ENCODE results near the gene KLHDC4. TPM values are rescaled to one million over a fixed set of nuclear protein-coding genes. Genes with fewer than 3 reads are reported as not detected.
A peak's percentile ranks its signal among the peaks of the same experiment; 100 is the strongest.

KLHDC4 gene
- total RNA-seq, 2 experiments from 2014 or later, result 80.8 to 81.7 TPM

DNA sequence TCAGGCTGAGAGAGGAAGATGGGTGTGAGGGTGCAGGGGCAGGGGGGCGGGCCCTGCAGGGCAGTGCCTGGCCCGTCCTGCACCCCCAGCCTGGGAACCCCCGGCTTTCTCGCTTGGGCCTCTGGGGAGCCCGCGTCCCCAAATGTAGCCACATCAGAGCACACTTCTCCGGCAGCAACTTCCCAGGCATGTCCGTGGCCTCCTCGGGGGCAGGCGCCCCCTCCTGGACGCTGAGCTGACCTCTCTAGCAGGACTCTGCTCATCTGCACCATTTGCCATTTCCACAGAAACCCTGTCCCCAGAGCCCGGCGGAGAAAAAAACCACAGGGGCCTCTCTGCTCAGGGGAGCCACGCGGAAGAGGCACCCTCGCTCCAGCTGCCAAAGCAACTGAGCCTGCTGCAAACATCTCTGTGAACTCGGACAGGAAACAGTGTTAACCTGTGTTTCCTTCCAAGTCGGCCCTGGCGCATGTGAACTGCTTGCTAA is 63.4 kb downstream of the KLHDC4 start:
- Mint-ChIP-seq H3K27ac (peak overlapping the region; percentile 64), H3K4me1 (ENCODE audit: low read depth) (peaks cover 43% of the 10 kb centered on the region), H3K4me3 (no peak overlapping the region), H3K36me3 (ENCODE audit: low read depth) (peaks cover 17% of the 10 kb centered on the region), H3K9me3 (no peaks in the 10 kb centered on the region), H3K27me3 (no peaks in the 10 kb centered on the region)
- peak; percentile 74 for ATAC-seq
- ChIA-PET POLR2A (interaction anchor here (0.7 to 1.4 kb wide), 4 partner anchors 9 to 42 kb away, joined by 3 to 4 read pairs (median 4); no protein-coding TSS in a partner anchor), CTCF (interaction anchor here (0.6 to 3.1 kb wide), 7 partner anchors 10 to 285 kb away, joined by 3 to 13 read pairs (median 5); no protein-coding TSS in a partner anchor)
- intact Hi-C loops (cut with micrococcal nuclease), result no loop called here
- peak; percentile 70 for DNase-seq
- TF ChIP-seq, protein P1, sequence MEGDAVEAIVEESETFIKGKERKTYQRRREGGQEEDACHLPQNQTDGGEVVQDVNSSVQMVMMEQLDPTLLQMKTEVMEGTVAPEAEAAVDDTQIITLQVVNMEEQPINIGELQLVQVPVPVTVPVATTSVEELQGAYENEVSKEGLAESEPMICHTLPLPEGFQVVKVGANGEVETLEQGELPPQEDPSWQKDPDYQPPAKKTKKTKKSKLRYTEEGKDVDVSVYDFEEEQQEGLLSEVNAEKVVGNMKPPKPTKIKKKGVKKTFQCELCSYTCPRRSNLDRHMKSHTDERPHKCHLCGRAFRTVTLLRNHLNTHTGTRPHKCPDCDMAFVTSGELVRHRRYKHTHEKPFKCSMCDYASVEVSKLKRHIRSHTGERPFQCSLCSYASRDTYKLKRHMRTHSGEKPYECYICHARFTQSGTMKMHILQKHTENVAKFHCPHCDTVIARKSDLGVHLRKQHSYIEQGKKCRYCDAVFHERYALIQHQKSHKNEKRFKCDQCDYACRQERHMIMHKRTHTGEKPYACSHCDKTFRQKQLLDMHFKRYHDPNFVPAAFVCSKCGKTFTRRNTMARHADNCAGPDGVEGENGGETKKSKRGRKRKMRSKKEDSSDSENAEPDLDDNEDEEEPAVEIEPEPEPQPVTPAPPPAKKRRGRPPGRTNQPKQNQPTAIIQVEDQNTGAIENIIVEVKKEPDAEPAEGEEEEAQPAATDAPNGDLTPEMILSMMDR (IDR thresholded peaks at IDR 0.05), result peak; percentile 35

DNA sequence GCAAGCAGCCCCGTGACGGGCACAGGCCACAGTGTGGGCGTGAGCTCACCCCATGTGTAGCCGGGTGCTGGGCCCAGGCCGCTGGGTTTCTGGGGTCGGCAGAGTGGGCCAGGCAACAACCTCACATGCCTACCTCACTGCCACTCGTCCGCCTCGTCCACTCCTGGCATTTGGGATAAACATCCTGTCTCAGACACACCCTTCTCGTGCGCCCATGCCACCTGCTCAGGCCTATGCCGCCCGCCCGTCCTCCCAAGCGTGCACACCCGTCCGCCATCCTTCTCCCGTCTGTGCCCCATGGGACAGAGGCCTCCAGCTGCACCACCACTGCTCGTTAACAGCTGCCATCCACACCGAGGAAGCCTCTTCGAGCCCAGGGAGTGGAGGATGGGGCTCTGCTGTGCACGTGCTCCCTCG is 64.3 kb downstream of the KLHDC4 start:
- intact Hi-C loops (cut with micrococcal nuclease), result no loop called here
- H3K9me3 Mint-ChIP-seq, result no peaks in the 10 kb centered on the region
- H3K4me1 Mint-ChIP-seq (ENCODE audit: low read depth), result peaks cover 43% of the 10 kb centered on the region
- no peaks in the 10 kb centered on the region for H3K27me3 Mint-ChIP-seq
- DNase-seq, result no peak
- no peak for ATAC-seq
- CTCF ChIA-PET, result interaction anchor here (1.3 to 3.1 kb wide), 3 partner anchors 12 to 68 kb away, joined by 5 to 13 read pairs (median 6); no protein-coding TSS in a partner anchor
- peaks cover 15% of the 10 kb centered on the region for H3K36me3 Mint-ChIP-seq (ENCODE audit: low read depth)
- TF ChIP-seq, protein P1 (IDR thresholded peaks at IDR 0.05), result no peak
- no peak overlapping the region for H3K4me3 Mint-ChIP-seq
- POLR2A ChIA-PET, result interaction anchor here (1.0 kb wide), 1 partner anchor 18 kb away, joined by 3 read pairs; no protein-coding TSS in a partner anchor
- H3K27ac Mint-ChIP-seq, result peak overlapping the region; percentile 31

DNA sequence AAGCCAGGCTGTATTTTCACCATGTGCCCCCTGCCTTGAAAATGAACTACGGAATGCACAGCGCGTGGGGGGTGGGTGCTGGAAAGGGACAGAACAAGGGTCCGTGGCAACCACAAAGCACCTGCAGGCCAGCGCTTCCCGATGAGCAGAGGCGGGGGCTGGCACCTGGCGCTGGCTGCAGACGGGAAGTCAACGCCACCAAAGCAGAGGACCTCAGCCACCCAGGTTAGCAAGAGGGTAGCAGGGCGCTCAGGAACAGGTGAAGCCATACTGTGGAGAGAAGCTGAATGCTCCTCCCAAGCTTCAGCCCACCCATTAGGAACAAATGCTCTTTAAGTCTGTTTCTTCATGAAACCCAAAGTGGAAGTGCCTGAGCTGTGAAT is 64.7 kb downstream of the KLHDC4 start:
- no peak for ATAC-seq
- ChIA-PET CTCF (interaction anchor here (1.3 to 3.1 kb wide), 2 partner anchors 12 to 68 kb away, joined by 5 to 13 read pairs; no protein-coding TSS in a partner anchor), POLR2A (interaction anchor here (1.0 kb wide), 1 partner anchor 19 kb away, joined by 3 read pairs; no protein-coding TSS in a partner anchor)
- peak overlapping the region; percentile 71 for H3K27ac Mint-ChIP-seq
- intact Hi-C loops (cut with micrococcal nuclease), result no loop called here
- TF ChIP-seq, protein P1 (IDR thresholded peaks at IDR 0.05), result no peak
- H3K9me3 Mint-ChIP-seq, result no peaks in the 10 kb centered on the region
- DNase-seq, result no peak
- H3K4me1 Mint-ChIP-seq (ENCODE audit: low read depth), result peaks cover 43% of the 10 kb centered on the region
- no peaks in the 10 kb centered on the region for H3K27me3 Mint-ChIP-seq
- H3K36me3 Mint-ChIP-seq (ENCODE audit: low read depth), result peaks cover 18% of the 10 kb centered on the region
- H3K4me3 Mint-ChIP-seq, result no peak overlapping the region

GRCh38 chr16:87700406-87701077 is 65.2 kb downstream of the KLHDC4 start:
- Mint-ChIP-seq H3K27ac (peak overlapping the region; percentile 71), H3K4me1 (ENCODE audit: low read depth) (peaks cover 43% of the 10 kb centered on the region), H3K4me3 (no peak overlapping the region), H3K36me3 (ENCODE audit: low read depth) (peaks cover 18% of the 10 kb centered on the region), H3K9me3 (no peaks in the 10 kb centered on the region), H3K27me3 (no peaks in the 10 kb centered on the region)
- TF ChIP-seq, protein P1 (IDR thresholded peaks at IDR 0.05), result no peak
- intact Hi-C loops (cut with micrococcal nuclease), result no loop called here
- CTCF ChIA-PET, result interaction anchor here (0.9 to 3.1 kb wide), 3 partner anchors 13 to 69 kb away, joined by 3 to 13 read pairs (median 5); no protein-coding TSS in a partner anchor
- DNase-seq (peak; percentile 22), ATAC-seq (no peak)
- POLR2A ChIA-PET, result interaction anchor here (1.0 to 1.2 kb wide), 2 partner anchors 19 to 24 kb away, joined by 3 read pairs; no protein-coding TSS in a partner anchor

All from activated CD8-positive, alpha-beta T cell treated with anti-CD3 and anti-CD28 coated beads for 36 hours (primary cell).